K562 (cell line): ENCODE measurements around the gene TARS1. TPM values are rescaled to one million over a fixed set of nuclear protein-coding genes. Genes with fewer than 3 reads are reported as not detected.

ENCODE experiments used
- ATAC-seq: fragments of 200-7000 bp; cut with Tn5 transposase; 3 replicates; pipeline ENCODE4 v1.9.1; 2020; ENCODE audit warnings: moderate library complexity
- BruUV-seq: library from RNA; stranded (reverse); fragments of 400-500 nt; replicated peaks from 2 replicates; lab custom pipeline; 2021; lab: Mats Ljungman, UMichigan
- CTCF ChIA-PET: fragments of 300-600 bp; formaldehyde crosslinking; extraction: SDS; loops from one replicate; lab custom pipeline; 2021; ENCODE audit warnings: low intra/inter-chr PET ratio; lab: Yijun Ruan, JAX
- POLR2A ChIA-PET: fragments of 300-600, 350-650 bp; sonication (Branson Sonifier 250); formaldehyde crosslinking; extraction: SDS; loops from one replicate; lab custom pipeline; 2021; ENCODE audit warnings: antibody characterized with exemption, inconsistent platforms; lab: Yijun Ruan, JAX
- DNase-seq, 4 experiments: peaks; one replicate each; pipeline versions ENCODE4 v3.0.0 to v3.0.0-alpha.2; 2011 to 2018; ENCODE audit warnings: low spot score in 3 of 4, mixed read lengths in 3 of 4; ENCODE audit errors: extremely low read depth in 1 of 4
- FAIRE-seq: peaks from 2 replicates; lab custom pipeline; 2011; peaks lifted over from hg19 to GRCh38; lab: Jason Lieb, UNC
- H2AFZ ChIP-seq: 2 replicates; pipeline ENCODE4 v1.6.0; 2011; ENCODE audit warnings: low read depth, low read length, control low read depth, inconsistent platforms
- H3K27ac ChIP-seq: fragments of 200-600 bp; 3 replicates; pipeline ENCODE4 v1.8.0; 2011; ENCODE audit warnings: low read depth, mild to moderate bottlenecking, control low read depth, inconsistent platforms, low read length, moderate library complexity, mixed read lengths; ENCODE audit errors: extremely low read depth
- H3K27me3 ChIP-seq, 2 experiments: fragments of 300-600 bp in 1 of 2; 2 replicates in 1 of 2; 3 replicates in 1 of 2; pipeline versions ENCODE4 v1.6.0 to v1.8.0; 2011; ENCODE audit warnings: inconsistent platforms in 2 of 2, low read length in 2 of 2, mild to moderate bottlenecking in 1 of 2, mixed read lengths in 1 of 2, moderate library complexity in 1 of 2; ENCODE audit not compliant: control insufficient read depth in 2 of 2, insufficient read depth in 2 of 2
- H3K36me3 ChIP-seq: fragments of 300-600 bp; 3 replicates; pipeline ENCODE4 v1.8.0; 2011; ENCODE audit warnings: mild to moderate bottlenecking, low read length, inconsistent platforms; ENCODE audit not compliant: control insufficient read depth, insufficient read depth
- H3K4me1 ChIP-seq, 2 experiments: fragments of 200-600 bp in 1 of 2; replicated peaks in 1 of 2; 2 replicates in 1 of 2; 3 replicates in 1 of 2; pipeline versions ENCODE4 v1.5.1 to v1.8.0; 2011; ENCODE audit warnings: inconsistent platforms in 2 of 2, low read length in 2 of 2, mild to moderate bottlenecking in 1 of 2, mixed read lengths in 1 of 2, moderate library complexity in 1 of 2; ENCODE audit not compliant: control insufficient read depth in 2 of 2, insufficient read depth in 2 of 2
- H3K4me2 ChIP-seq: 2 replicates; pipeline ENCODE4 v1.6.1; 2011; ENCODE audit warnings: low read length, control low read depth, inconsistent platforms, mixed read lengths; ENCODE audit not compliant: insufficient read depth
- H3K4me3 ChIP-seq: fragments of 200-600 bp; sonication (generic), shearing (Covaris generic); 2 replicates; pipeline ENCODE4 v1.5.1; 2016; ENCODE audit warnings: control low read depth, inconsistent platforms
- H3K79me2 ChIP-seq: fragments of 200-600 bp; 3 replicates; pipeline ENCODE4 v1.8.0; 2011; ENCODE audit warnings: low read length, inconsistent platforms; ENCODE audit not compliant: control insufficient read depth, insufficient read depth
- H3K9ac ChIP-seq, 2 experiments: 2 replicates each; pipeline versions ENCODE4 v1.6.0 to v1.6.1; 2011; ENCODE audit warnings: low read depth in 2 of 2, low read length in 2 of 2, control low read depth in 1 of 2, inconsistent platforms in 1 of 2, mild to moderate bottlenecking in 1 of 2, mixed read lengths in 1 of 2; ENCODE audit not compliant: insufficient read depth in 1 of 2
- H3K9me1 ChIP-seq: one replicate; pipeline ENCODE4 v1.6.0; 2011; ENCODE audit warnings: inconsistent platforms, mild to moderate bottlenecking, low read length, moderate library complexity; ENCODE audit not compliant: control insufficient read depth, insufficient read depth
- H3K9me3 ChIP-seq: replicated peaks from 2 replicates; pipeline ENCODE4 v1.5.1; 2011; ENCODE audit warnings: low read depth, low read length, inconsistent platforms; ENCODE audit not compliant: control insufficient read depth, insufficient read depth
- H4K20me1 ChIP-seq: replicated peaks from 2 replicates; pipeline ENCODE4 v1.6.1; 2011; ENCODE audit warnings: low read length, inconsistent platforms, mixed read lengths; ENCODE audit not compliant: control insufficient read depth, insufficient read depth
- DPF2 ChIP-seq: fragments of 450-650 bp; IDR thresholded peaks from 2 replicates; pipeline ENCODE4 v1.6.1; 2016
- HMBOX1 ChIP-seq: sonication (generic); IDR thresholded peaks from 2 replicates; pipeline ENCODE4 v1.6.1; 2016
- HNRNPK ChIP-seq: fragments of 200-400 bp; formaldehyde crosslinking; IDR thresholded peaks from one replicate; pipeline ENCODE4 v1.6.1; 2018; ENCODE audit warnings: mild to moderate bottlenecking, low read depth, low read length; ENCODE audit not compliant: poor library complexity, severe bottlenecking
- NEUROD1 ChIP-seq: fragments of 150-350 bp; IDR thresholded peaks from 2 replicates; pipeline ENCODE4 v1.6.1; 2014; ENCODE audit warnings: borderline replicate concordance, low read length, low read depth; ENCODE audit not compliant: partially characterized antibody
- RBM15 ChIP-seq: fragments of 200-400 bp; formaldehyde crosslinking; IDR thresholded peaks from 2 replicates; pipeline ENCODE4 v1.6.1; 2018; ENCODE audit warnings: mild to moderate bottlenecking, low read length, moderate library complexity; ENCODE audit not compliant: insufficient read depth
- TRIM28 ChIP-seq: fragments of 450-650 bp; IDR thresholded peaks from 2 replicates; pipeline ENCODE4 v1.6.1; 2017
- VEZF1 ChIP-seq: fragments of 200-800 bp; sonication (Bioruptor generic); IDR thresholded peaks from 2 replicates; pipeline ENCODE4 v1.6.1; 2017; ENCODE audit warnings: missing genetic modification characterization, missing compliant biosample characterization
- WGBS: fragments of 100-300 bp; shearing (Covaris generic); methylation state at CpG from one replicate; pipeline ENCODE4 v1.1.6; 2016; ENCODE audit warnings: low coverage, mixed read lengths; ENCODE audit not compliant: insufficient coverage; ENCODE audit errors: missing lambda C conversion rate; 5-methylcytosine and 5-hydroxymethylcytosine counted together
- in situ Hi-C: fragments of 300-500 bp; cut with MboI; formaldehyde crosslinking; loops from 4 replicates; pipeline ENCODE4 v1.15.0; 2018; ENCODE audit warnings: inconsistent platforms, mixed read lengths
- intact Hi-C: fragments of 100-400 bp; cut with micrococcal nuclease; formaldehyde crosslinking; loops from 2 replicates; pipeline ENCODE4 v1.14.2; 2022
- polyA plus RNA-seq, 8 experiments: library from polyadenylated mRNA; depleted of rRNA in 4 of 8; stranded (reverse) in 5 of 8; unstranded in 3 of 8; fragments of >200 nt; fragmentation: Nextera tagmentation in 2 of 8; fragmentation: Illumina TruSeq in 1 of 8; extraction: Ambion mirVana in 2 of 8; extraction: Trizol in 1 of 8; gene quantifications; 2 replicates each; pipeline versions ENCODE4 v1.2.1 to v1.2.3, GENCODE V29; 2011 to 2014; ENCODE audit warnings: inconsistent platforms in 1 of 8, missing spikeins in 1 of 8
- total RNA-seq, 7 experiments: library from RNA; depleted of rRNA in 6 of 7; stranded (reverse); fragments of >200 nt in 6 of 7; fragmentation: Illumina TruSeq in 2 of 7; extraction: Trizol in 2 of 7; gene quantifications; 2 replicates each; pipeline versions ENCODE4 v1.2.1 to v1.2.3, GENCODE V29; 2011 to 2021; ENCODE audit warnings: low replicate concordance in 1 of 7
- TF ChIP-seq, protein P1 (sequence below): fragments of 250-450 bp; sonication (Bioruptor Pico); IDR thresholded peaks from 2 replicates; pipeline ENCODE4 v1.5.0; 2020; ENCODE audit warnings: mild to moderate bottlenecking
- TF ChIP-seq, protein P2 (sequence below), 2 experiments: fragments of 450-650 bp in 1 of 2; IDR thresholded peaks; 2 replicates each; pipeline ENCODE4 v1.6.1; 2011 to 2017; ENCODE audit warnings: low read depth in 2 of 2, antibody characterized with exemption in 1 of 2, borderline replicate concordance in 1 of 2, low read length in 1 of 2, mild to moderate bottlenecking in 1 of 2, mixed read lengths in 1 of 2; ENCODE audit not compliant: control insufficient read depth in 1 of 2
- TF ChIP-seq, protein P3 (sequence below): fragments of 250-450 bp; sonication (Bioruptor Pico); IDR thresholded peaks from 2 replicates; pipeline ENCODE4 v1.8.0; 2021; ENCODE audit warnings: mild to moderate bottlenecking, moderate library complexity

TARS1 gene
- total and polyA plus RNA-seq, 9 of the 15 experiments (the other 6 are each of a cell fraction or from before 2014, with no cell fraction given), result 263 to 518 (median 439) TPM

DNA sequence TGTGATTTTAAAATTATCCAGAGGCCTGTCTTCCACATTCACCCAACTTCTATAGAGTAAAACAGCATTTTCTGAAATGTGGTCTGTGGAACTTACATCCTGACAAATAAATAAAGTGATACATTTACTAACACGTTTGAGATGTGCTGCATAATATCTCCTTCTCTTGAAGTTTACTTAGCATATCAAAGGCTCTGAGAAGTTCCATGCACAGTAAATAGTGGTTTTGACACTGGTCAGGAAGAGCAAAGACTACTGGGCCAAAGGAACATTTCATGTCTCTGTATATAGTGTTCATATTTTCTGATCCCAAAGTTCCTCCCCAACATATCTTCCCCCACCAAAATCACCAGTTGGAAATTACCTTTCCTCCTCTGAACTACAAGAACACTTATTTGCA, 30.5 kb upstream of the TARS1 start:
- H3K4me1 ChIP-seq, result no peaks in the 10 kb centered on the region
- H3K4me3 ChIP-seq, result no peak overlapping the region
- no peak for DNase-seq
- no peaks in the 10 kb centered on the region for H4K20me1 ChIP-seq
- H3K79me2 ChIP-seq, result no peaks in the 10 kb centered on the region
- no peak overlapping the region for H2AFZ ChIP-seq
- intact Hi-C loops (loop anchor here (10.0 kb wide), 1 partner anchor 785 kb away; no protein-coding TSS in a partner anchor), in situ Hi-C loops (no loop called here)
- H3K9ac ChIP-seq, result no peak overlapping the region
- CTCF ChIA-PET, result no interaction called here
- POLR2A ChIA-PET, result no interaction called here
- no peaks in the 10 kb centered on the region for H3K9me1 ChIP-seq
- ATAC-seq, result no peak
- no peaks in the 10 kb centered on the region for H3K9me3 ChIP-seq
- FAIRE-seq, result no peak
- no peak overlapping the region for H3K4me2 ChIP-seq
- 0% methylated on average over 1 of the region's 1 CpG for WGBS
- H3K27me3 ChIP-seq, result no peaks in the 10 kb centered on the region
- BruUV-seq, result no TSS peak
- no peak overlapping the region for H3K27ac ChIP-seq
- no peaks in the 10 kb centered on the region for H3K36me3 ChIP-seq
- no peak for TF ChIP-seq RBM15
- no peak for TF ChIP-seq DPF2
- TF ChIP-seq, protein P1, sequence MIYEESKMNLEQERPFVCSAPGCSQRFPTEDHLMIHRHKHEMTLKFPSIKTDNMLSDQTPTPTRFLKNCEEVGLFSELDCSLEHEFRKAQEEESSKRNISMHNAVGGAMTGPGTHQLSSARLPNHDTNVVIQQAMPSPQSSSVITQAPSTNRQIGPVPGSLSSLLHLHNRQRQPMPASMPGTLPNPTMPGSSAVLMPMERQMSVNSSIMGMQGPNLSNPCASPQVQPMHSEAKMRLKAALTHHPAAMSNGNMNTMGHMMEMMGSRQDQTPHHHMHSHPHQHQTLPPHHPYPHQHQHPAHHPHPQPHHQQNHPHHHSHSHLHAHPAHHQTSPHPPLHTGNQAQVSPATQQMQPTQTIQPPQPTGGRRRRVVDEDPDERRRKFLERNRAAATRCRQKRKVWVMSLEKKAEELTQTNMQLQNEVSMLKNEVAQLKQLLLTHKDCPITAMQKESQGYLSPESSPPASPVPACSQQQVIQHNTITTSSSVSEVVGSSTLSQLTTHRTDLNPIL (CRISPR knock-in tag), result no peak
- TF ChIP-seq, protein P2, sequence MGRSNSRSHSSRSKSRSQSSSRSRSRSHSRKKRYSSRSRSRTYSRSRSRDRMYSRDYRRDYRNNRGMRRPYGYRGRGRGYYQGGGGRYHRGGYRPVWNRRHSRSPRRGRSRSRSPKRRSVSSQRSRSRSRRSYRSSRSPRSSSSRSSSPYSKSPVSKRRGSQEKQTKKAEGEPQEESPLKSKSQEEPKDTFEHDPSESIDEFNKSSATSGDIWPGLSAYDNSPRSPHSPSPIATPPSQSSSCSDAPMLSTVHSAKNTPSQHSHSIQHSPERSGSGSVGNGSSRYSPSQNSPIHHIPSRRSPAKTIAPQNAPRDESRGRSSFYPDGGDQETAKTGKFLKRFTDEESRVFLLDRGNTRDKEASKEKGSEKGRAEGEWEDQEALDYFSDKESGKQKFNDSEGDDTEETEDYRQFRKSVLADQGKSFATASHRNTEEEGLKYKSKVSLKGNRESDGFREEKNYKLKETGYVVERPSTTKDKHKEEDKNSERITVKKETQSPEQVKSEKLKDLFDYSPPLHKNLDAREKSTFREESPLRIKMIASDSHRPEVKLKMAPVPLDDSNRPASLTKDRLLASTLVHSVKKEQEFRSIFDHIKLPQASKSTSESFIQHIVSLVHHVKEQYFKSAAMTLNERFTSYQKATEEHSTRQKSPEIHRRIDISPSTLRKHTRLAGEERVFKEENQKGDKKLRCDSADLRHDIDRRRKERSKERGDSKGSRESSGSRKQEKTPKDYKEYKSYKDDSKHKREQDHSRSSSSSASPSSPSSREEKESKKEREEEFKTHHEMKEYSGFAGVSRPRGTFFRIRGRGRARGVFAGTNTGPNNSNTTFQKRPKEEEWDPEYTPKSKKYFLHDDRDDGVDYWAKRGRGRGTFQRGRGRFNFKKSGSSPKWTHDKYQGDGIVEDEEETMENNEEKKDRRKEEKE (IDR thresholded peaks at IDR 0.05; ENCODE audit: borderline replicate concordance in 1 of 2, control insufficient read depth in 1 of 2, low read depth in 2 of 2, low read length in 1 of 2), result no peak
- no peak for TF ChIP-seq TRIM28
- no peak for TF ChIP-seq NEUROD1
- TF ChIP-seq VEZF1 (CRISPR knock-in tag), result no peak
- TF ChIP-seq, protein P3, sequence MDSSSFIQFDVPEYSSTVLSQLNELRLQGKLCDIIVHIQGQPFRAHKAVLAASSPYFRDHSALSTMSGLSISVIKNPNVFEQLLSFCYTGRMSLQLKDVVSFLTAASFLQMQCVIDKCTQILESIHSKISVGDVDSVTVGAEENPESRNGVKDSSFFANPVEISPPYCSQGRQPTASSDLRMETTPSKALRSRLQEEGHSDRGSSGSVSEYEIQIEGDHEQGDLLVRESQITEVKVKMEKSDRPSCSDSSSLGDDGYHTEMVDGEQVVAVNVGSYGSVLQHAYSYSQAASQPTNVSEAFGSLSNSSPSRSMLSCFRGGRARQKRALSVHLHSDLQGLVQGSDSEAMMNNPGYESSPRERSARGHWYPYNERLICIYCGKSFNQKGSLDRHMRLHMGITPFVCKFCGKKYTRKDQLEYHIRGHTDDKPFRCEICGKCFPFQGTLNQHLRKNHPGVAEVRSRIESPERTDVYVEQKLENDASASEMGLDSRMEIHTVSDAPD (CRISPR knock-in tag), result no peak
- TF ChIP-seq HNRNPK, result no peak
- no peak for TF ChIP-seq HMBOX1
